PC-3 (cell line): Measurements from ENCODE around the gene GAL. TPM values are rescaled to one million over a fixed set of nuclear protein-coding genes. Genes with fewer than 3 reads are reported as not detected.

Experiments used
- ATAC-seq: fragments of 200-7000 bp; cut with Tn5 transposase; 2 replicates; pipeline ENCODE4 v1.9.1; 2020; ENCODE audit warnings: mild to moderate bottlenecking, moderate library complexity
- BruUV-seq: library from RNA; stranded (reverse); fragments of 400-500 nt; replicated peaks from 2 replicates; lab custom pipeline; 2021; lab: Mats Ljungman, UMichigan
- CTCF ChIA-PET: fragments of 300-600 bp; sonication (Branson Sonifier 250); formaldehyde crosslinking; loops from one replicate; lab custom pipeline; 2022; ENCODE audit warnings: antibody characterized with exemption; lab: Charles Lee
- POLR2A ChIA-PET: fragments of 300-600 bp; sonication (Branson Sonifier 250); formaldehyde crosslinking; loops from one replicate; lab custom pipeline; 2022; ENCODE audit warnings: antibody characterized with exemption; ENCODE audit not compliant: unreplicated experiment; lab: Charles Lee
- DNase-seq: peaks from one replicate; pipeline ENCODE4 v3.0.0-alpha.2; 2015
- H2AFZ ChIP-seq: fragments of 300-600 bp; sonication (generic); 2 replicates; pipeline ENCODE4 v1.6.0; 2016; ENCODE audit warnings: antibody characterized with exemption, low read length
- H3F3A ChIP-seq: fragments of 300-600 bp; sonication (generic); one replicate; pipeline ENCODE4 v1.6.0; 2017; ENCODE audit warnings: antibody characterized with exemption, low read length, control low read depth, mild to moderate bottlenecking; ENCODE audit not compliant: unreplicated experiment
- H3K27ac ChIP-seq: fragments of 300-600 bp; sonication (generic); 2 replicates; pipeline ENCODE4 v1.5.1; 2016; ENCODE audit warnings: mild to moderate bottlenecking, low read length
- H3K27me3 ChIP-seq: fragments of 300-600 bp; sonication (generic); 2 replicates; pipeline ENCODE4 v1.6.1; 2016; ENCODE audit warnings: low read length, mixed read lengths
- H3K36me3 ChIP-seq: fragments of 300-600 bp; sonication (generic); 2 replicates; pipeline ENCODE4 v1.6.1; 2016; ENCODE audit warnings: low read depth, mixed run types, low read length, mixed read lengths
- H3K4me1 ChIP-seq: fragments of 300-600 bp; sonication (generic); 2 replicates; pipeline ENCODE4 v1.5.1; 2016; ENCODE audit warnings: low read length; ENCODE audit not compliant: insufficient read depth
- H3K4me2 ChIP-seq: fragments of 300-600 bp; sonication (generic); 2 replicates; pipeline ENCODE4 v1.6.0; 2016; ENCODE audit warnings: low read length
- H3K4me3 ChIP-seq: fragments of 300-600 bp; sonication (generic); 2 replicates; pipeline ENCODE4 v1.5.1; 2016; ENCODE audit warnings: mild to moderate bottlenecking, low read length, mixed read lengths
- H3K79me2 ChIP-seq: fragments of 300-600 bp; sonication (generic); 2 replicates; pipeline ENCODE4 v1.6.1; 2017; ENCODE audit warnings: low read length, mixed read lengths
- H3K9ac ChIP-seq: fragments of 300-600 bp; sonication (generic); 2 replicates; pipeline ENCODE4 v1.6.0; 2016; ENCODE audit warnings: mild to moderate bottlenecking, low read length
- H3K9me2 ChIP-seq: fragments of 300-600 bp; sonication (generic); replicated peaks from 2 replicates; pipeline ENCODE4 v1.6.1; 2016; ENCODE audit warnings: mixed run types, low read length, mixed read lengths
- H3K9me3 ChIP-seq: fragments of 300-600 bp; sonication (generic); 2 replicates; pipeline ENCODE4 v1.6.1; 2016; ENCODE audit warnings: low read length, mixed read lengths
- H4K20me1 ChIP-seq: fragments of 300-600 bp; sonication (generic); 2 replicates; pipeline ENCODE4 v1.6.1; 2016; ENCODE audit warnings: low read length, mixed read lengths
- CTCF ChIP-seq: fragments of 300-600 bp; sonication (generic); conservative IDR thresholded peaks from 2 replicates; pipeline ENCODE4 v1.5.1; 2017; ENCODE audit warnings: antibody characterized with exemption, low read depth, mild to moderate bottlenecking, low read length
- EZH2 ChIP-seq: fragments of 300-600 bp; sonication (generic); IDR thresholded peaks from one replicate; pipeline ENCODE4 v1.6.1; 2017; ENCODE audit warnings: antibody characterized with exemption, mild to moderate bottlenecking, low read length; ENCODE audit not compliant: unreplicated experiment
- EZH2phosphoT487 ChIP-seq: fragments of 300-600 bp; sonication (generic); IDR thresholded peaks from 2 replicates; pipeline ENCODE4 v1.6.1; 2018; ENCODE audit warnings: mild to moderate bottlenecking, antibody characterized with exemption, low read length, borderline replicate concordance
- intact Hi-C: fragments of 100-400 bp; cut with micrococcal nuclease; formaldehyde crosslinking; loops from 2 replicates; pipeline ENCODE4 v1.9.0; 2023
- total RNA-seq: library from RNA; depleted of rRNA; stranded (reverse); fragments of >200 nt; gene quantifications from 2 replicates; pipeline ENCODE4 v1.2.3, GENCODE V29; 2014

The GAL gene
- total RNA-seq, 1 experiment from 2014 or later = 32.2 TPM

GRCh38 chr11:68655406-68655805 lies 28.9 kb upstream of the GAL start:
- TF ChIP-seq CTCF (no peak), EZH2phosphoT487 (no peak), EZH2 (no peak)
- DNase-seq (no peak), ATAC-seq (no peak)
- Histone ChIP-seq H3K9me3 (no peaks in the 10 kb centered on the region), H3K27me3 (no peaks in the 10 kb centered on the region), H3K4me3 (no peak overlapping the region), H4K20me1 (no peaks in the 10 kb centered on the region), H2AFZ (no peak overlapping the region), H3K9me2 (no peaks in the 10 kb centered on the region), H3K4me1 (peaks cover 6% of the 10 kb centered on the region), H3K4me2 (no peak overlapping the region), H3K9ac (no peak overlapping the region), H3K79me2 (no peaks in the 10 kb centered on the region), H3K36me3 (no peaks in the 10 kb centered on the region), H3K27ac (no peak overlapping the region), H3F3A (no peaks in the 10 kb centered on the region)
- ChIA-PET POLR2A (no interaction called here), CTCF (no interaction called here)
- intact Hi-C loops = no loop called here
- no TSS peak for BruUV-seq

GRCh38 chr11:68655806-68656205 lies 28.5 kb upstream of the GAL start:
- DNase-seq (no peak), ATAC-seq (no peak)
- Histone ChIP-seq H4K20me1 (no peaks in the 10 kb centered on the region), H3K79me2 (no peaks in the 10 kb centered on the region), H3K27me3 (no peaks in the 10 kb centered on the region), H3K4me2 (no peak overlapping the region), H3K36me3 (no peaks in the 10 kb centered on the region), H2AFZ (no peak overlapping the region), H3K4me1 (peaks cover 6% of the 10 kb centered on the region), H3K9me2 (no peaks in the 10 kb centered on the region), H3F3A (no peaks in the 10 kb centered on the region), H3K9ac (no peak overlapping the region), H3K4me3 (no peak overlapping the region), H3K27ac (no peak overlapping the region), H3K9me3 (no peaks in the 10 kb centered on the region)
- intact Hi-C loops = no loop called here
- POLR2A ChIA-PET = no interaction called here
- TF ChIP-seq EZH2phosphoT487 (no peak), EZH2 (no peak), CTCF (no peak)
- CTCF ChIA-PET = no interaction called here
- no TSS peak for BruUV-seq

- H3K4me3 ChIP-seq = no peak overlapping the region
- CTCF ChIA-PET = no interaction called here
- intact Hi-C loops = no loop called here
- POLR2A ChIA-PET = no interaction called here
- no peaks in the 10 kb centered on the region for H3K9me2 ChIP-seq
- TF ChIP-seq CTCF (no peak), EZH2 (no peak), EZH2phosphoT487 (no peak)
- no peak overlapping the region for H3K9ac ChIP-seq
- no TSS peak for BruUV-seq
- no peaks in the 10 kb centered on the region for H3K9me3 ChIP-seq
- peaks cover 6% of the 10 kb centered on the region for H3K4me1 ChIP-seq
- peaks cover 2% of the 10 kb centered on the region; the same call in 1 of the 2 replicates for H3K27me3 ChIP-seq
- H3K36me3 ChIP-seq = no peaks in the 10 kb centered on the region
- no peaks in the 10 kb centered on the region for H3F3A ChIP-seq
- no peak overlapping the region for H3K27ac ChIP-seq
- no peak for ATAC-seq
- H3K79me2 ChIP-seq = no peaks in the 10 kb centered on the region
- no peak for DNase-seq
- no peaks in the 10 kb centered on the region for H4K20me1 ChIP-seq
- no peak overlapping the region for H3K4me2 ChIP-seq
- no peak overlapping the region for H2AFZ ChIP-seq
Measured at GRCh38 chr11:68657021-68657780, 27.1 kb upstream of the GAL start.
